ENCODE data around the gene CIAO3.

The CIAO3 gene

DNA sequence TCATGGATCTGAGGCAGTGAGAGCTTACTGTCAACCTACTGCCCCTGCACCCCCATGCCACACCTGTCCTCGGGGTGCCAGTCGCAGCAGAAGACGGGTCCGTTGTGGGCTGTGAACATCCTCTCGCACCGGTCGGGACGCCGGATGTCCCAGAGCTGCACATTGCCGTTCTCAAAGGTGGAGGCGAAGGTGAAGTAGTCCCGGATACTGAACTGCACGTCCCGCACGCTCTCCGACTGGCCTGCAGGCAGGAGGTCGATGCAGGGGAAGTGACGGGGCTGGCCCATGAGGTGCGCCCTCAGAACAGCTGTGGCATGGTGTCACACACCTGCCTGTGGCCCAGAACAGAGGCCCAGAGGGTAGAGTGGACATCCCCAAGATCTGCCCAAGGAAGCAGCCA lies 53.3 kb downstream of the CIAO3 start:
- DNase-seq = no peak

DNA sequence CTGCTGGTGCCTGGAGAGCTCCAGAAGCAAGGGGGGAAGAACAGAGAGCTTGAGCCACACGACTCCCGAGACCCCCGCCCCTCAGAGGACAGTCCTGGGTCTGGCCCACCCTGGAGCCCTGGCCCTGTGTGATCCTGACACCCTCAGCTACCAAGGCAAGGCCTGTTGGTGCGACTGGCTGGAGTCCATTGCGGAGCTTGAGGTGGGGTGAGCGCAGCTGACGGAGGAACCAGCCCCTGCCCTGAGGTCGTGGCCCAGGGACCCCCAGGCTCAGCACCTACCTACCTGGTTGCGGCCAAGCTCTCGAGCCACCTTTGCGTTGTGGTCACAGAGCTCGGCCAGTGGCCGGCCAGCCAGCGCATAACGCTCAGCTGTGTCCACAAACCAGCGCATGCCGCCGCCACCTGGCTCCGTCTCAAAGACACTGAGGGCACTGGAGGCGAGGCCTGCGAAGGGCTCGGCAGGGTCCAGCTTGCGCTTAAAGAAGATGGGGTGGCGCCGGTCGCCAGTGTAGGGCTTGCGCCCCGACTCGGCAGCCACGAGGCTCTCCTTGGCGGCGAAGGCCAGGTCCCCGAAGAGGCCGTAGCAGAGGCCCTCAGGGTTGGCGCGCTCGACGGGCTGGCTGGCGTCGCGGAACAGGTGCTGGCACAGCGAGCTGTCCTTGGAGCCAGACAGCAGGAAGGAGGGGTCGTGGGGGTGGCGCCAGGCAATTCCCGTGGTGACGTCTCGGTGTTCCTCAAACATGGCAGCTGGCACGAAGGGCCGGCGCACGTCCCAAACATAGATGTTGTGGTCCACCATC lies 54.1 kb downstream of the CIAO3 start:
- no peak for DNase-seq

DNA sequence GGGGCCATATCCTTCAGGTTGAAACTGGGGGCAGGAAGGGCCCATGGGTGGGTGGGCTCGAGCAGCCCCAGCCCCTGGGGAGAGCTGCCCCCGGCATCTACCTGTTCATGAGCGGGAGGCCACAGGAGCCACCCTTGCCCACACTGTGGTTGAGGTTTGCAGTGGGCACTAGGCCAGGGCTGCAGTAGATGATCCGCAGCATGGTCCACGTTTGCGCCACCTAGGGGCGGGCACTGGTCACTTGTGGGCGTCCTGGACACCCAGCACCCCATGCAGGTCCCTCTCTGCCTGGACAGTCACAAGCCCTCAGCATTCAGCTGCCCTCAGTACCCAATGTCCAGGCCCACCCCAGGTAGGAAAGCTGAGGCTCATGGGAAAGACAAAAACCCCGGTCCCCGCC lies 54.8 kb downstream of the CIAO3 start:
- DNase-seq = no peak

DNA sequence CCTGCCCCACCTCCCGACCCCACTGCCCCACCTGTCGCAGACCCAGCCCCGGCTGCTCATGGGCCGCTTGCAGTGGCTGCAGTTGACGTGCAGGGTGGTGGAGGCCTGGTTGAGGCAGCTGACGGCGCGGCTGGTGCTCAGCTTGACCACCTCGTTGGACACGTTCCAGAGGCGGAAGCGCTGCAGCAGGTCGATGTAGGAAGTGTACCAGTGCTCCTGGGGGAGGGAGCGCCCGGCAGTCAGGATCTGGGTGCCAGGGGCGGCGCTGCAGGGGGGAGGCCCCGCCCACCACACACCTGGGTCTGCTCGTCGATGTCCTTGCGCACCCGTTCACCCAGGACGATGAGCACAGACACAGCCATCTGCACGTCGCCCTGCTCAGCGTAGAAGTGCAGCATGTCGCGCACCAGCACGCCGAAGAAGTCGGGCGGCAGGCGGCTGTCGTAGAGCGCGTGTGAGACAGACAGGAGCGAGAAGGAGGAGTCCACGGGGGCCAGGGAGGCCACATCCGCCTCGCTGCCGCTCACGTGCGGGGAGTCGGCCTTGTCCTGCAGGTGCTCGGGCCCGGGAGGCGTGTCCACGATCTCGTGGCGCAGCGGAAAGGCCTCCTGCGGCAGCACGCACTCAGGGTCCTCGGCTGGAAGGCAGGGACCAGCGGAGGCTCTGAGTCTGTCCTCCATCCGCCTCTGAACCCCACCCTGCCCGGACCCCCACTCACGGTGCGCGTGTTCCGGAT lies 55.7 kb downstream of the CIAO3 start:
- DNase-seq = no peak

DNA sequence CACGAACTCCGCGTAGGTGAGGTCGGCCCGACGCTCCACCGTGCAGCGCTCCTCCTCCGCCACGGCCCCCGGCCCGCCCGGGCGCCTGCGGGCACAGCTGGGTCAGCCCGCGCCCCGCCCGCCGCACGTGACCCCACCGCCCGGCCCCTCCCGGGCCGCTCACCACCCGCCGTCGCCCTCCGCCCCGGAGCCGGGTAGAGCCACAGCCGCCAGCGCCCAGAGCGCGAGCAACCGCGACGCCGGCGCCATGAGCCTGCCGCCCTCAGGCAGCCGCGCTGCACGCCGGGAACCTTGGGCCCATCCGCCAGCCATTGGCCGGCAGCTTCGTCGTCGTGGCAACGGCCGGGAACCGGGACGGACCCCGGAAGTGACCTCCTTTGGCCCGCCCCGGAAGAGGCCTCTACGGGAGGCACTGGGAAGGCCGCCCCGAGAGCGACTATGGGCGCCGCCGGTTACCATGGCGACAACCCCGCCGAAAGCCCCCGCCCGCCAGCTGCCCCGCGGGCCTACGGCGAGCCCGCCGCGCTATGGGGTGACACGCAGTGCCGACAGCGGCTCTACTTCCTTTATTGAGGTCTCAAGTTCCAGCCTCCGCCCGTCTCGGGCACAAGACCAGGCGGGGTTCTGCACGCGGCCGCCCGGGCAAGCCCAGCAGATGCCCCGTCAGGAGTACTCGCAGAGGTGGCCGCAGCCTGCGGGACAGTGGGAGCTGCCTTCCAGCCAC lies 56.6 kb downstream of the CIAO3 start, which contains the start of gene JMJD8:
Gene JMJD8, minus strand, starts transcription at position 264 of the 724 bp plus-strand sequence. Its CDS starts 15 bp downstream, at position 249.
- DNase-seq = peak; percentile 96

DNA sequence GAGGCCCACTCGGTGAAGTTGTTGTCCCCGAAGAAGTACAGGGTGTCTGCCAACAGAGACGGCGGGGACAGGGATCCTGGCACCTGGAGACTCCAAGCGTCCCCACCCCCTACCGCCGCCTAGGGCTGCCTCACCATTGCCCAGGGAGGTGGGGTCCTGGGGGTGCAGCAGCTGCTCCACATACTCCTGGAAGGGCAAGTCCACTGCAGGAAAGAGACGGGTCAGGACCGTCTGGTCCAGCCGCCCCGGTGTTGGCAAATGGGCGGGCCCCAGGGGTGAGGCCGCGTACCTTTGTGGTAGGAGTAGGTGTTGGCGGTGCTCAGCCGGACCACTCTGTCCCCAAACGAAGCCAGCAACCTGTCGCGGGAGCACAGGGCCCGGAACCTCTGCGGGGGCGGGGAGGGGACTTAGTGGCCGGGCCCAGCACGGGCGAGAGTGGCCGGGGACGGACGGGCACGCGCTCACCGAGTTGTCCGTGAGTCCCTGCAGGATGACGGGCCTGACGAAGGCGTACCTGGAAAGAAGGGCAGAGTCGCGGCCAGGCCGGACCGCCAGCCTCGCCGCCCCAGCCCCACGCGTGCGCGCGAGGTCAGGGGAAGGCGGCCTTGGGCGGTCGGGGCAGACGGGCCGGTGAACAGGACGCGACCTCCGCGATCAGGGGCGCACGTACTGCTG lies 57.3 kb downstream of the CIAO3 start:
- no peak for DNase-seq

DNA sequence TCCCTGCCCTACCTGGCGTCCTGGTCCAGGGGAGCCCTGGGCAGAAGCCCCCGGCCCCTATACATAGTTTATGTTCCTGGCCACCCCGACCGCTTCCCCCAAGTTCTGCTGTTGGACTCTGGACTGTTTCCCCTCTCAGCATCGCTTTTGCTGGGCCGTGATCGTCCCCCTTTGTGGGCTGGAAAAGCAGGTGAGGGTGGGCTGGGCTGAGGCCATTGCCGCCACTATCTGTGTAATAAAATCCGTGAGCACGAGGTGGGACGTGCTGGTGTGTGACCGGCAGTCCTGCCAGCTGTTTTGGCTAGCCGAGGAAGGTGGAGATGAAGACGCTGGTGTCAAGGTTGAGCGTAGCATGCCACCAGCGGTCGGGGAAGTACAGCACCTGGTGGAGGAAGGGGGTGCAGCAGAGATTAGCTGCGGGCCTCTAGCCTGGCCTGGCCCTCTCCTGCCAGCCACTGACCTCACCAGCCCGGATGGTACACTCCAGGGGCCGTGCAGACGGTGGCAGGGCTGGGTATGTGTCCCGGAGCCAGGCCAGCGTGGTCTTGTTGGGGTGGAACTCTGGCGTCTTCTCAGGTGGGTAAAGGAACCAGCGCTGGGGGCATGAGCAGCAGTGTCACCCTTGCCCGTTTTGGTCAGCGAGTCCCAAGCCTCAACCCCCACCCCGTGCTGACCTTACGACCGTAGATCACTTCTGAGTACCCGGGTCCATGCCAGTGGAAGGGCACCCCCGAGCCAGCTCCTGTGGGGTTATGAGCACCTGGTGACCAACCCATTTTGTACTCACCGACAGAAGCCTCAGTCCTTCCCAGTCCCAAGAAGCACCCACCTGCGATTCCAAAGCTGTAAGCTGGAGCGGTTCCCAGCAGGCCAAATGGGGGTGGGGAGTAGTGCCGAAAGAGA lies 58.1 kb downstream of the CIAO3 start:
- no peak for DNase-seq

DNA sequence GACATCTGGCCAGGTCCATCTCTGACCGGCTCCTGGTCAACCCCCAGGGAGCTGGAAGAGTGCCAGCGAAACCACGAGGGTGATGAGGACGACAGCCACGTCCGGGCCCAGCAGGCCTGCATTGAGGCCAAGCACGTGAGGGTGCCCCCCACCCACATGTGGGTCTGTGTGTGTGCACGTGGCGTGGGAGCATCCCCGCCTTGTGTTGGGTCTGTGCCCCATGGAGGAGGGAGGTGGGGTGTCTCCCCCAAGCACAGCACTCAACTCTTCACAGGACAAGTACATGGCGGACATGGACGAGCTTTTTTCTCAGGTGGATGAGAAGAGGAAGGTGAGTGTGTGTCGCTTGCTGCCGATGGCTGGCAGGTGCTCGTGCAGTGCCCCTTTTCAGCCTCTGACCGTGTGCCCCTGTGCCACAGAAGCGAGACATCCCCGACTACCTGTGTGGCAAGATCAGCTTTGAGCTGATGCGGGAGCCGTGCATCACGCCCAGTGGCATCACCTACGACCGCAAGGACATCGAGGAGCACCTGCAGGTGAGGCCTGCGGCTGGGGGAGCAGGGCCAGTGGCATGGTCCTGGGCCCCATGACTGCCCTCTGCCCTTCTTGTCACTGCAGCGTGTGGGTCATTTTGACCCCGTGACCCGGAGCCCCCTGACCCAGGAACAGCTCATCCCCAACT lies 58.9 kb downstream of the CIAO3 start:
- no peak for DNase-seq

DNA sequence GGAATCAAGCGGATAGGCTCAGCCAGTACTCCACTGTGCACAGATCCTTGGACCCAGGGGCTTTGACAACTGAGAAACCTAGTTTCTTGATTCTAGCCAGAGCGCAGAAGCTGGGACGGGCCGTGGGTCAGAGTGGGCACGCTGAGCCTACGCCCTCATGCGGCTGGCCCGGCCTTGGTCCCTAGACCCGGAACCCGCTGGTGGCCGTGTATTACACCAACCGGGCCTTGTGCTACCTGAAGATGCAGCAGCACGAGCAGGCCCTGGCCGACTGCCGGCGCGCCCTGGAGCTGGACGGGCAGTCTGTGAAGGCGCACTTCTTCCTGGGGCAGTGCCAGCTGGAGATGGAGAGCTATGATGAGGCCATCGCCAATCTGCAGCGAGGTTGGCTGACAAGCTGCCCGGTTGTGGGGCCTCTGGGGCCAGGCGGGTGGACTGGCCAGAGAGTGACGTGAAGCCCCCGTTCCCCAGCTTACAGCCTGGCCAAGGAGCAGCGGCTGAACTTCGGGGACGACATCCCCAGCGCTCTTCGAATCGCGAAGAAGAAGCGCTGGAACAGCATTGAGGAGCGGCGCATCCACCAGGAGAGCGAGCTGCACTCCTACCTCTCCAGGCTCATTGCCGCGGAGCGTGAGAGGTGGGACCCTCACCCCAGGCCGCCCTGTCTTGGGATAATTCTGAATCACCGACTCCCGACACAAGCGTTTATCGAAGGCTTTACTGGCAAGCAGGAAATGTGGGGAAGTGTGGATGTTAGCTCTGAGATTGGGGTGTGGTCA lies 59.6 kb downstream of the CIAO3 start:
- DNase-seq = no peak

DNA sequence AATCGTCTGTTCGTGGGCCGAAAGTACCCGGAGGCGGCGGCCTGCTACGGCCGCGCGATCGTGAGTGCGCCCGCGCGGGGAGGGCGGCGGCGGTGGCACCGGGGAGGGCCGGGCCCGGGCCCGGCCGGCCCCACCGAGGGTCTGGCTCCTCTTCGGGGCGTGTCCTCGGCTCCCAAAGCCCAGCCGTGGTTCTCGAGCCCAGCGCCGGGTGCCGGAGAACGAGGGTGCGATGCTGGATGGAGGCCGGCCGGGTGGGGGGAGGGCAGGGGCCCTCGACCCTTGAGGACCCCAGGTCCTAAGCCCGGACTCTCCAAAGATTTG lies 60.2 kb downstream of the CIAO3 start:
- no peak for DNase-seq

DNA sequence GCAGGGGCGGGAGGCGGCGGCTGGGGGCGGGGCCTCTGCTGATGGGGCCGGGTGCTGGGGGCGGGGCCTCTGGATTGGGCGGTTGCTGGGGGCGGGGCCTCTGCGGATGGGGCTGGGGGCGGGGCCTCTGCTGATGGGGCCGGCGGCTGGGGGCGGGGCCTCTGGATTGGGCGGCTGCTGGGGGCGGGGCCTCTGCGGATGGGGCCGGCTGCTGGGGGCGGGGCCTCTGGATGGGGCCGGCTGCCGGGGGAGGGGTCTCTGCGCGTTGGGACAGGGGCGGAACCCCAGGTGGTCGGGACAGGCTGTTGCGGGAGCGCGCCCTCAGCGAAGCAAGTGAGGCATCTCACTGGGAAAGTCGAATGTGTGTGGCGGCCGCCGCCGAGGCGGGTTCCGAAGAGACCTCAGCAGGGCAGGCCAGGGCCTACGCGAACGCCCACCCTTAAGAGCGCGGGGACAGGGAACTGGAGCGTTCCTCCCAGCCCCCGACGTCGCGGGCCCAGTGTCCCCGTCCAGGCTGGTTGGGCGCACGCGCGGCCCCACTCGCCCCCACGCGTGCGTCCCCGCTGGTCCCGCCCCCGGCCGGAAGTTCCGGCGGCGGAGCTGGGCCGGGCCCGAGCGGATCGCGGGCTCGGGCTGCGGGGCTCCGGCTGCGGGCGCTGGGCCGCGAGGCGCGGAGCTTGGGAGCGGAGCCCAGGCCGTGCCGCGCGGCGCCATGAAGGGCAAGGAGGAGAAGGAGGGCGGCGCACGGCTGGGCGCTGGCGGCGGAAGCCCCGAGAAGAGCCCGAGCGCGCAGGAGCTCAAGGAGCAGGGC lies 60.8 kb downstream of the CIAO3 start, which contains the start of gene STUB1:
Gene STUB1, plus strand, starts transcription at position 597 of the 811 bp plus-strand sequence. Its CDS starts 116 bp downstream, at position 713.
- peak; percentile 90 for DNase-seq
